Keratinocyte (primary cell): ENCODE measurements around the gene C1RL. TPM values are rescaled to one million over a fixed set of nuclear protein-coding genes. Genes with fewer than 3 reads are reported as not detected.
A peak's percentile ranks its signal among the peaks of the same experiment; 100 is the strongest.

Source experiments
- DNase-seq: peaks from one replicate; pipeline ENCODE4 v3.0.0-alpha.2; 2011; ENCODE audit warnings: low read depth, missing footprints, low spot score
- FAIRE-seq: peaks from 2 replicates; lab custom pipeline; 2011; peaks lifted over from hg19 to GRCh38; lab: Jason Lieb, UNC
- H2AFZ ChIP-seq: 2 replicates; pipeline ENCODE4 v1.6.0; 2012; ENCODE audit warnings: low read length, control low read depth, inconsistent platforms; ENCODE audit not compliant: control insufficient read depth
- H3K27ac ChIP-seq: 2 replicates; pipeline ENCODE4 v1.5.1; 2011; ENCODE audit warnings: low read length; ENCODE audit not compliant: control insufficient read depth, insufficient read depth
- H3K27me3 ChIP-seq: 3 replicates; pipeline ENCODE4 v1.6.0; 2011; ENCODE audit warnings: low read length; ENCODE audit not compliant: control insufficient read depth, insufficient read depth; ENCODE audit errors: extremely low read depth
- H3K36me3 ChIP-seq, 2 experiments: 2 replicates in 1 of 2; 3 replicates in 1 of 2; pipeline ENCODE4 v1.5.1; 2011; ENCODE audit warnings: low read length in 2 of 2, mild to moderate bottlenecking in 1 of 2; ENCODE audit not compliant: control insufficient read depth in 2 of 2, insufficient read depth in 2 of 2; ENCODE audit errors: extremely low read depth in 1 of 2
- H3K4me1 ChIP-seq: 3 replicates; pipeline ENCODE4 v1.5.1; 2011; ENCODE audit warnings: low read length; ENCODE audit not compliant: control insufficient read depth, insufficient read depth; ENCODE audit errors: extremely low read depth
- H3K4me2 ChIP-seq: 3 replicates; pipeline ENCODE4 v1.6.0; 2011; ENCODE audit warnings: low read depth, low read length; ENCODE audit not compliant: control insufficient read depth, insufficient read depth; ENCODE audit errors: extremely low read depth
- H3K4me3 ChIP-seq, 3 experiments: fragments of 200-600 bp in 1 of 3; sonication (generic) in 1 of 3; 2 replicates in 2 of 3; 3 replicates in 1 of 3; pipeline ENCODE4 v1.5.1; 2011 to 2016; ENCODE audit warnings: low read length in 3 of 3, mild to moderate bottlenecking in 3 of 3, control low read depth in 2 of 3, inconsistent platforms in 1 of 3, low read depth in 1 of 3, mixed read lengths in 1 of 3, mixed run types in 1 of 3, moderate library complexity in 1 of 3; ENCODE audit not compliant: control insufficient read depth in 2 of 3, insufficient read depth in 2 of 3; ENCODE audit errors: extremely low read depth in 1 of 3
- H3K79me2 ChIP-seq: 2 replicates; pipeline ENCODE4 v1.6.0; 2012; ENCODE audit warnings: low read length; ENCODE audit not compliant: control insufficient read depth, insufficient read depth
- H3K9ac ChIP-seq: 3 replicates; pipeline ENCODE4 v1.6.0; 2011; ENCODE audit warnings: low read length; ENCODE audit not compliant: control insufficient read depth, insufficient read depth; ENCODE audit errors: extremely low read depth
- H3K9me1 ChIP-seq: 3 replicates; pipeline ENCODE4 v1.6.0; 2011; ENCODE audit warnings: low read length; ENCODE audit not compliant: control insufficient read depth, insufficient read depth; ENCODE audit errors: extremely low read depth
- H3K9me3 ChIP-seq: 2 replicates; pipeline ENCODE4 v1.5.1; 2012; ENCODE audit warnings: low read depth, low read length; ENCODE audit not compliant: control insufficient read depth
- H4K20me1 ChIP-seq: 3 replicates; pipeline ENCODE4 v1.6.0; 2011; ENCODE audit warnings: low read length; ENCODE audit not compliant: control insufficient read depth, insufficient read depth; ENCODE audit errors: extremely low read depth
- CTCF ChIP-seq, 3 experiments: IDR thresholded peaks in 1 of 3; conservative IDR thresholded peaks in 1 of 3; optimal IDR thresholded peaks in 1 of 3; 2 replicates in 2 of 3; 3 replicates in 1 of 3; pipeline versions ENCODE3 to v1.5.1; 2011; ENCODE audit warnings: low read length in 3 of 3, mild to moderate bottlenecking in 3 of 3, moderate library complexity in 2 of 3, control low read depth in 1 of 3, inconsistent platforms in 1 of 3; ENCODE audit not compliant: insufficient read depth in 2 of 3; ENCODE audit errors: extremely low read depth in 1 of 3
- EZH2 ChIP-seq: IDR thresholded peaks from one replicate; pipeline ENCODE4 v1.6.1; 2012; ENCODE audit warnings: inconsistent platforms, mild to moderate bottlenecking, low read length, moderate library complexity
- dilution Hi-C: fragments of 300-500 bp; cut with MboI; formaldehyde crosslinking; loops from one replicate; pipeline ENCODE4 v1.7.0; 2020; ENCODE audit warnings: low sequenced_read_pairs; ENCODE audit not compliant: extremely low pct_ligation_motif_present
- polyA plus RNA-seq, 5 experiments: library from polyadenylated mRNA; depleted of rRNA in 3 of 5; stranded (reverse) in 3 of 5; stranded (forward) in 1 of 5; unstranded in 1 of 5; fragments of >200 nt; gene quantifications; 1 replicate in 1 of 5; 2 replicates in 3 of 5; 3 replicates in 1 of 5; pipeline versions ENCODE4 v1.2.1 to v1.2.3, GENCODE V29; 2011 to 2012; ENCODE audit warnings: missing spikeins in 2 of 5, low read depth in 1 of 5, low replicate concordance in 1 of 5

C1RL gene
- polyA plus RNA-seq, 1 donor (not counting 4 experiments of a cell fraction or from before 2014, with no cell fraction given), result 9.3 TPM

GRCh38 chr12:7144414-7145120, 35.6 kb upstream of the C1RL start:
- FAIRE-seq, result peak; percentile 59
- dilution Hi-C loops, result no loop called here
- H3K36me3 ChIP-seq, result peaks cover 12 to 29% of the 10 kb centered on the region in 2 experiments

GRCh38 chr12:7143564-7143963, 34.5 kb upstream of the C1RL start:
- no peak for FAIRE-seq

More at GRCh38 chr12:7144414-7145120, 35.6 kb upstream of the C1RL start:
- no peak overlapping the region for H3K27ac ChIP-seq
- no peaks in the 10 kb centered on the region for H3K27me3 ChIP-seq
- no peak overlapping the region for H3K4me3 ChIP-seq
- H3K79me2 ChIP-seq, result no peaks in the 10 kb centered on the region
- no peaks in the 10 kb centered on the region for H3K9me1 ChIP-seq
- DNase-seq, result no peak
- H3K4me1 ChIP-seq, result no peaks in the 10 kb centered on the region
- no peak overlapping the region for H3K4me2 ChIP-seq
- H3K9me3 ChIP-seq, result no peaks in the 10 kb centered on the region
- H3K9ac ChIP-seq, result no peak overlapping the region
- no peak overlapping the region for H2AFZ ChIP-seq
- TF ChIP-seq CTCF (optimal IDR thresholded peaks at IDR 0.05 in 1 of 3, IDR thresholded peaks at IDR 0.05 in 1 of 3, conservative IDR thresholded peaks at IDR 0.05 in 1 of 3; ENCODE audit: extremely low read depth in 1 of 3, insufficient read depth in 2 of 3, low read length in 3 of 3) (peak; percentile 5 to 45 (median 28)), EZH2 (no peak)
- H4K20me1 ChIP-seq, result no peaks in the 10 kb centered on the region

More at GRCh38 chr12:7143564-7143963, 34.5 kb upstream of the C1RL start:
- DNase-seq, result no peak
- H3K36me3 ChIP-seq, result peaks cover 4 to 24% of the 10 kb centered on the region in 2 experiments
- no peaks in the 10 kb centered on the region for H3K27me3 ChIP-seq
- H3K4me3 ChIP-seq, result no peak overlapping the region
- no peak overlapping the region for H3K4me2 ChIP-seq
- H2AFZ ChIP-seq, result no peak overlapping the region
- H3K79me2 ChIP-seq, result no peaks in the 10 kb centered on the region
- no peaks in the 10 kb centered on the region for H3K9me1 ChIP-seq
- TF ChIP-seq EZH2, result no peak
- no peak for TF ChIP-seq CTCF (optimal IDR thresholded peaks at IDR 0.05 in 1 of 3, IDR thresholded peaks at IDR 0.05 in 1 of 3, conservative IDR thresholded peaks at IDR 0.05 in 1 of 3; ENCODE audit: extremely low read depth in 1 of 3, insufficient read depth in 2 of 3, low read length in 3 of 3)
- no peak overlapping the region for H3K9ac ChIP-seq
- H3K27ac ChIP-seq, result no peak overlapping the region
- dilution Hi-C loops, result no loop called here
- no peaks in the 10 kb centered on the region for H4K20me1 ChIP-seq
- H3K4me1 ChIP-seq, result no peaks in the 10 kb centered on the region
- no peaks in the 10 kb centered on the region for H3K9me3 ChIP-seq
